Rectal smooth muscle tissue (tissue), 1 donor: ENCODE measurements around the gene STRADA.

Experiments
- H3K27ac ChIP-seq: one replicate; pipeline ENCODE4 v1.7.0; 2013; ENCODE audit warnings: low read depth, low read length, inconsistent platforms
- H3K27me3 ChIP-seq: one replicate; pipeline ENCODE4 v1.7.0; 2013; ENCODE audit warnings: low read length; ENCODE audit not compliant: control insufficient read depth, insufficient read depth
- H3K36me3 ChIP-seq: one replicate; pipeline ENCODE4 v1.7.0; 2013; ENCODE audit warnings: low read length; ENCODE audit not compliant: control insufficient read depth, insufficient read depth
- H3K4me1 ChIP-seq: one replicate; pipeline ENCODE4 v1.7.0; 2013; ENCODE audit warnings: low read length; ENCODE audit not compliant: control insufficient read depth, insufficient read depth
- H3K4me3 ChIP-seq: one replicate; pipeline ENCODE4 v1.7.0; 2013; ENCODE audit warnings: low read length
- H3K9ac ChIP-seq: one replicate; pipeline ENCODE4 v1.7.0; 2013; ENCODE audit warnings: low read length

STRADA gene

GRCh38 chr17:63704836-63705235 is 36.8 kb downstream of the STRADA start:
- no peak overlapping the region for H3K4me3 ChIP-seq
- no peak overlapping the region for H3K27ac ChIP-seq
- H3K4me1 ChIP-seq = peaks cover 2% of the 10 kb centered on the region
- no peak overlapping the region for H3K9ac ChIP-seq
- H3K27me3 ChIP-seq = no peaks in the 10 kb centered on the region
- H3K36me3 ChIP-seq = peaks cover 7% of the 10 kb centered on the region

- no peaks in the 10 kb centered on the region for H3K27me3 ChIP-seq
- H3K9ac ChIP-seq = no peak overlapping the region
- H3K27ac ChIP-seq = no peak overlapping the region
- peaks cover 7% of the 10 kb centered on the region for H3K36me3 ChIP-seq
- H3K4me1 ChIP-seq = peaks cover 2% of the 10 kb centered on the region
- no peak overlapping the region for H3K4me3 ChIP-seq
Observed at GRCh38 chr17:63704259-63704576, 37.4 kb downstream of the STRADA start.

DNA sequence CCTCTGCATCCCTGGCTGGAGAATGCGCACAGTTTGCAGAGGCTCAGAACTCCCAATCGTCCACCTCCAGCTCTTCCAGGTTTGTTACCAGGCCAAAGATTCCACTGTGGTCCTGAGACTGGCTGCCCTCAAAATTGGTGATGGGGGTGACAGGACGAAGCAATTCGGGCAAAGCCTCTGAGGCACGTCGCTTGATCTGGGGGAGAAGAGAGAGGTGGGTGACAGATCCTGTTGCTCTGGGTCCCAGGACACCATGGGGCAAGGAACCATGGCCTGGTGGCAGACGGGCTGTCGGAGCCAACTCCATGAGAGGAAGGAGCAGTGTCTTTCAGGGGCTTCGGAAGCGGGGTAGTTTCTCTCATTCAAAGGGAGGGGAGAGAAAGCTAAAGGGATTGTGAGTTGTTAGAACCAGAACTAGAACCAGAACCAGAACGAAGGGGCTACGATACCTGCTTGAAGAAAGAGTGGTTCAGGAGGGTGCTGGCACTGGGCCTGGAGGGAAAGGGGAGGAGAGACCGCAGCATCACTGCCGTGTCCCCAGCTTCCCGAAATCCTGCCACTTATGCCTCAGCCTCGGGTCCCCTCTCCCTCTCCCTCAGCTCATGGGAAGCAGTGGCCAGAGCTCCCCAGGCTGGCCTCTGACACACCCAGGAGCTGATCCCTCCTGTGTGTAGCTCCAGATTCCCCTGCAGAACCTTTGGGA is 37.9 kb downstream of the STRADA start:
- no peak overlapping the region for H3K4me3 ChIP-seq
- no peaks in the 10 kb centered on the region for H3K27me3 ChIP-seq
- H3K9ac ChIP-seq = no peak overlapping the region
- H3K36me3 ChIP-seq = peaks cover 3% of the 10 kb centered on the region
- H3K27ac ChIP-seq = no peak overlapping the region
- H3K4me1 ChIP-seq = peaks cover 2% of the 10 kb centered on the region

DNA sequence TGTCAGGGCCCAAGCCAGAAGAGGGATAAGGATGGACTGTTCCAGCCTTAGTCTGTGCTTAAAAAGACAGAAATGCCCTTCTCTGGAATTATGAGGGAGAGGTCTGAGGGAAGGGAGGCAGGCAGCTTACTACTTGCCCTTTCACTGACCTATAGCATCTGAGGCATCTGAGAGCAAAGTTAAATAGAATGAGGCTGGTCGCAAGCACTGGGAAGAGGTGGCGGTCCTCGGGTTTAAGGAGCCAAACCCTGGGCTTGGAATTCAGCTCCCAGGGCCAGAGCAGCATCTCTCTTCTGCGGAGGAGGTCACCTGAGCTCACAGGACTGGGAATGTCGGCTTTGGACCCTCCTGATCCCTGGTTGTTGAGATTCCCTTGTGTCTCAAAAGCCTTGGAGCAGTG is 38.6 kb downstream of the STRADA start:
- Histone ChIP-seq H3K27ac (no peak overlapping the region), H3K9ac (no peak overlapping the region), H3K4me1 (peaks cover 2% of the 10 kb centered on the region), H3K36me3 (peaks cover 6% of the 10 kb centered on the region), H3K27me3 (no peaks in the 10 kb centered on the region), H3K4me3 (peak overlapping the region; percentile 21)

GRCh38 chr17:63702721-63703015 is 38.9 kb downstream of the STRADA start:
- Histone ChIP-seq H3K4me1 (peaks cover 2% of the 10 kb centered on the region), H3K27me3 (no peaks in the 10 kb centered on the region), H3K36me3 (peaks cover 6% of the 10 kb centered on the region), H3K9ac (no peak overlapping the region), H3K27ac (no peak overlapping the region), H3K4me3 (peak overlapping the region; percentile 21)

GRCh38 chr17:63701868-63702720 is 39.5 kb downstream of the STRADA start:
- H3K4me3 ChIP-seq = peak overlapping the region; percentile 51

DNA sequence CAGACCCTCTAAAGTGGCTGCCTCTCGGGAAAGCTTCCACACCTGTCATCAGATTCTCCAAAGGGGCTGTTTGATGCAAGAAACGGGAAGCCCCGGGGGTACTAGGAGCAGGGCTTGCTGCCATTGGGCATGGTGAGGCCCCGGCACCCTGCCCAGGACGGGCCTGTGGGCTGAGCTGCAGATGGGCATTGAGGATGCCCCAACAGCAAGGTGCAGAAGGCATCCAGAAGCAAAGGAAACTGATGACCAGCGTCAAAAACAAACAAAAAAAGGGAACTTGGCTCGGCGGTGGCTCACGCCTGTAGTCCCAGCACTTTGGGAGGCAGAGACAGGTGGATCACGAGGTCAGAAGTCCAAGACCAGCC is 40.2 kb downstream of the STRADA start:
- Histone ChIP-seq H3K27me3 (no peaks in the 10 kb centered on the region), H3K4me3 (peak overlapping the region; percentile 50), H3K4me1 (peaks cover 2% of the 10 kb centered on the region), H3K9ac (no peak overlapping the region), H3K36me3 (peaks cover 2% of the 10 kb centered on the region), H3K27ac (no peak overlapping the region)

More at GRCh38 chr17:63701868-63702720, 39.5 kb downstream of the STRADA start:
- Histone ChIP-seq H3K4me1 (peaks cover 2% of the 10 kb centered on the region), H3K27ac (no peak overlapping the region), H3K36me3 (peaks cover 6% of the 10 kb centered on the region), H3K9ac (no peak overlapping the region), H3K27me3 (no peaks in the 10 kb centered on the region)

DNA sequence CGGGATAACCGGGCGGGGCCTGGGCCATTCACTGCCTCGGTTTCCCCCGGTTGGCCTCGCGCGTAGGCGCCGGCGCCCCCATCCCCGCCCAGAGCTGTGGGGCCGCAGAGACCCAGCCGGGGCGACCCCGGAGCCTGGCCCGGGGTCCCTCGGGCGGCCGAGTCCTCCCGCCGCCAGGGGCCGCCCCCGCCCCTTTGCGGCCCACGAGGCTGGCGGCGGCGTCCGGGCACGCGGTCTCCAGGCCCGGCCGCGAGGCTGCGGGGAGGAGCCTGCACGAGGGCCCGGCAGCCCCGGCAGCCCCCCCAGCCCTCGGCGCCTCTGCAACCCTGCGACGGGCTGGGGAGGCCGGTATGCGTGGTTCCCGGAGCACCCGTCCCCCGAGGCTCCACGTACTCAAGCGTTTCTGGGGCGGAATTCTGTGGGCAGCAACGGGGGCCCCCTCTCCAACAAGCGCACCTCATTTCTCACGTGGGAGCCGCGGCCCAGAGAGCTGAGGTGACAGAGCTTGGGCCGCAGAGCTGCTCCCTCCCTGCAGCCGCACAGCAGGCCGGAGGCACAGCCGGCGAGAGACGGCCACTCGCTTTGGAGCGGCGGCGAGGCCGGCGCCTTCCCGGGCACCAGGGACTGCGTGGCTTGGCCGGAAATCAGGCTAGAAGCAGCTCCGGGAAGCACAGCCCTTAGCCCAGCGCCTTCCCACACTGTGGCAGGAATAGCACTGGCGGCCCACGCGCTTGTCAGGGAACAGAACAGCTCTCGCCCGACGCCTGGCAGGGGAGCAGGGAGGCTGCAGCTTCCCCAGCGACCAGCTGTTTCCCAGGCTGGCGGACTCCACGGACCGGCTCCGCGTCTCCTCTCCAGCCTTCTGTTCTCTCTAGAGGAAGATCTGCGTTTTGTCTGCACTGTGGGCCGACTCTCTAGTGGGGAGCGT is 40.8 kb downstream of the STRADA start:
- H3K4me1 ChIP-seq = peaks cover 2% of the 10 kb centered on the region
- H3K36me3 ChIP-seq = peaks cover 2% of the 10 kb centered on the region

DNA sequence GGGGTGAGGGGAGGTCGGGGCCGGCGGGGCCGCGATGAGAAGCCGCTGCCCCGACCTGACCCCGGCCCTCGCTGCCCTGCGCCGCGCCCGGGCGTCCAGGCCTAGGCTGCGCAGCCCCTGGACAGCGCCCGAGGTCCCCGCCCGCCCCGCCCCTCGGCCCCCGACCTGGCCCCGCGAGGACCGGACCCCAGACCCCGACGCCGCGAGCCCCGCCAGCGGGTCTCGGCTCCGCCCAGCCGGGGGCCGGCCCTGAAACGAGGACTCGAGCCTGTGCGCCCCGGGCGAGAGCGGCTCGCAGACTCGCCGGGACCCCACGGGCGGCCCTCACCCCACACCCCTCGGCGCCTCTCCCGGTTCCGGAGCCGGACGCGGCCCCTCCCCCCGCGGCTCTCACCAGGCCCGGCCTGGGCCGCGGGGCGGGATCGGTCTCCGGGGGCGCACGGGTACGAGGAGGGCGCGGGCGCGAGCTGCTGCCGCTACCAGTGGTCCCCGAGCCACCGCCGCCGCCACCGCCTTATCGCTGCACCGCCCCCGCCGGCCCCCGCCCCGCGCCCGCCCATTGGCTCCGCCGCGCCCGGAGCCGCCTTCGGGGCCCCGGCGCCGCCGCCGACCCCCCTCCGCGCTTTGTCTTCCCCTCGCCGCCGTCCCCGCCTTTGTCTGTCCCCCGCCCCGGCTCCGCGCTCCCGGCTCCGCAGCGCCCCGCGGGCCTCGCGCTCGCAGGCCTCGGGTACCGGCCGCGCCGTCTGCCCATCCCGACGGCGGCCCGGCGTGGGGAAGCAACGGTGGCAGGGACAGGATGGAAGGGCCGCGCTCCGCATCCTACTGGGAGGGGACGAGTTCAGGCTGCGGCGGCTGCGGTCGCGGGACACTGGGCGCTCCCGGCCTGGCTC is 41.7 kb downstream of the STRADA start, which contains the start of gene LIMD2:
Gene LIMD2 (minus strand): TSS at position 488 of the 890 bp plus-strand sequence. CDS start 827 bp downstream, outside the sequence.
- Histone ChIP-seq H3K9ac (no peak within 1 kb of the TSS), H3K36me3 (peaks cover 2% of the 10 kb centered on the region), H3K27ac (peak within 1 kb of the TSS; percentile 69), H3K27me3 (no peaks in the 10 kb centered on the region), H3K4me3 (peak within 1 kb of the TSS; percentile 64), H3K4me1 (peaks cover 2% of the 10 kb centered on the region)

More for the DNA sequence above, 40.8 kb downstream of the STRADA start:
- no peaks in the 10 kb centered on the region for H3K27me3 ChIP-seq
- H3K9ac ChIP-seq = no peak overlapping the region
- H3K4me3 ChIP-seq = peak overlapping the region; percentile 54
- peak overlapping the region; percentile 69 for H3K27ac ChIP-seq

DNA sequence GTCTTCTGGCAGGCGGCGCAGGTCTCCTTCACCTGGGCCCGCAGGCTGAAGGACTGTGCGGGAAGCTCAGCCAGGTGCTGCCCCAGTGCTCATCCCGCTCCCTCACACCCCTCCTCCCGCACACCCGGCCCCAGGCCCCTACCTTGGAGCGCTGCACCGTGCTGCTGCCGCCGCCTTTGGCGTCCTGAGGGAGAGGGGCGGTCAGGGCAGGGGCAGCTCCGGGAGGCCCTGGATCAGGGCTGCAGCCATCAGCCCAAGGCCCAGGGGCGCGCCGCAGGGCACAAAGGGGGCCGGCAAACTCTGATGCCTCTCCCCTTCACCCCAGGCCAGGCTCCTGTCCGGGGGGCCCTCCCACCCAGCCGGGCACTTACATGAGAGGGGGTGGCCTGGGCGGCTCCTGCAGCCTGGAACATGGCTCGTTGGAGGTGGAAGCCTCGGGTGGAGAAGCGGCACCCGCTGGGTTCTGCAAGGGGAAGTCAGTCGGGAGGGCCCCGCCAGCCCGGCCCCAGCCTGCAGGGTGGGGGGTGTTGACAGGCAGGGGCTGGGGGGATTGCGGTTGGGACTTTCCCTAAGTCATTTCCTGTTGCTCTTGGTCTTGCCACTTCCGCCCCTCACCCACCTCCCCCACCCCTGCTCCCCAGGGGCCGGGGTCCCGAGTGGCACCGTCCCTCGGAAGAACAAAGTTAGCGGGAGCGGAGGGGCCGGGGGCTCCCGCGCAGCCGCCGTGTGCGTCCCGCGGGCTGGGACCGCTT is 42.5 kb downstream of the STRADA start:
- no peaks in the 10 kb centered on the region for H3K27me3 ChIP-seq
- peaks cover 7% of the 10 kb centered on the region for H3K36me3 ChIP-seq
- no peak overlapping the region for H3K9ac ChIP-seq
- H3K4me1 ChIP-seq = peaks cover 2% of the 10 kb centered on the region
- peak overlapping the region; percentile 64 for H3K4me3 ChIP-seq
- H3K27ac ChIP-seq = no peak overlapping the region

DNA sequence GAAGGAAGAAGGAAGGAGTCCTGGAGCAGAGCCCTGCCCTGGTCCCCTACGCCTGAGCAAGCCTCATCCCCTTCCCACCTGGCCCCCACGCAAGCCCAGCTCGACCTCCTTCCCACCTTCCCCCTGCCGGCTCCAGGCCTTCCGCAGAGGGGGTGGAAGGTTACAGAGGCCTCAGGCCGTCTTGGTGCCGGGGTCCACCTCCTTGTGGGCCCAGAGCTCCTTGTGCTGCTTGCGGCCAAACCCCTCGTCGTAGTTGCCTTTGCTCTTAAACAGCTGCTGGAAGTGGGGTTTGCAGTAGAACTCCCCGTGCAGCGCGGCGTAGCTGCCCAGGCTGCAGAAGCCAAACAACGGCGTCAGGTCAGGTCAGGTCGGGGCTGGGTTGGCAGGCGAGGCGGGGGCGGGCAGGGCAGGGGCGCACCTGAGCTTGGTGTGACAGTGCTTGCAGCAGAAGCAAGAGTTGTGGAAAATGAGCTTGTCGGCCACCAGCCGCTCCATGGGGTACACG is 43.2 kb downstream of the STRADA start:
- Histone ChIP-seq H3K27me3 (no peaks in the 10 kb centered on the region), H3K4me3 (peak overlapping the region; percentile 64), H3K9ac (peak overlapping the region; percentile 45), H3K36me3 (peaks cover 9% of the 10 kb centered on the region), H3K4me1 (peaks cover 2% of the 10 kb centered on the region), H3K27ac (no peak overlapping the region)
